Liver (tissue), 3 donors: Measurements from ENCODE around the gene TBL1XR1.

ENCODE experiments used
- CTCF ChIP-seq: fragments of 150-350 bp; IDR thresholded peaks from 2 replicates; pipeline ENCODE4 v1.5.1; 2017; ENCODE audit warnings: improper control_type of control experiment, low read depth, low read length; ENCODE audit not compliant: missing input control
- EGR1 ChIP-seq, 2 donors: IDR thresholded peaks; 2 replicates each; pipeline ENCODE4 v1.6.1; 2016 to 2018; ENCODE audit warnings: antibody characterized with exemption in 2 of 2, low read depth in 2 of 2
- FOXA1 ChIP-seq: IDR thresholded peaks from 2 replicates; pipeline ENCODE4 v1.6.1; 2016; ENCODE audit warnings: antibody characterized with exemption
- GABPA ChIP-seq, 2 donors: IDR thresholded peaks in 1 of 2; conservative IDR thresholded peaks in 1 of 2; 2 replicates each; pipeline ENCODE4 v1.6.1; 2016; ENCODE audit warnings: antibody characterized with exemption in 2 of 2, mild to moderate bottlenecking in 1 of 2, moderate library complexity in 1 of 2
- HNF4A ChIP-seq, 2 donors: conservative IDR thresholded peaks; 2 replicates each; pipeline ENCODE4 v1.6.1; 2016; ENCODE audit warnings: antibody characterized with exemption in 2 of 2, mild to moderate bottlenecking in 2 of 2
- HNF4G ChIP-seq: IDR thresholded peaks from 2 replicates; pipeline ENCODE4 v1.6.1; 2016; ENCODE audit warnings: antibody characterized with exemption
- MAX ChIP-seq: IDR thresholded peaks from 2 replicates; pipeline ENCODE4 v1.6.1; 2016; ENCODE audit warnings: antibody characterized with exemption
- RAD21 ChIP-seq, 2 donors: IDR thresholded peaks; 2 replicates each; pipeline ENCODE4 v1.6.1; 2016; ENCODE audit warnings: antibody characterized with exemption in 2 of 2, mild to moderate bottlenecking in 2 of 2
- REST ChIP-seq: IDR thresholded peaks from 2 replicates; pipeline ENCODE4 v1.6.1; 2016; ENCODE audit warnings: antibody characterized with exemption, mild to moderate bottlenecking
- RXRA ChIP-seq, 2 donors: IDR thresholded peaks; 2 replicates each; pipeline ENCODE4 v1.6.1; 2017 to 2018; ENCODE audit warnings: antibody characterized with exemption in 2 of 2, mild to moderate bottlenecking in 1 of 2
- TAF1 ChIP-seq: conservative IDR thresholded peaks from 2 replicates; pipeline ENCODE4 v1.6.1; 2016; ENCODE audit warnings: antibody characterized with exemption, mild to moderate bottlenecking
- YY1 ChIP-seq: IDR thresholded peaks from 2 replicates; pipeline ENCODE4 v1.6.1; 2016; ENCODE audit warnings: antibody characterized with exemption, mild to moderate bottlenecking
- donor health status: healthy.
- donor health status: healthy.

GRCh38 chr3:177050501-177051237 lies 146.6 kb downstream of the TBL1XR1 start:
- TF ChIP-seq CTCF (peak; percentile 60), GABPA (IDR thresholded peaks at IDR 0.05 in 1 of 2, conservative IDR thresholded peaks at IDR 0.05 in 1 of 2) (no peak), HNF4G (no peak), TAF1 (no peak), EGR1 (IDR thresholded peaks at IDR 0.05; ENCODE audit: low read depth in 2 of 2) (no peak), MAX (no peak), YY1 (no peak), REST (no peak), RAD21 (IDR thresholded peaks at IDR 0.05) (peak; percentile 87 to 89), FOXA1 (no peak), HNF4A (conservative IDR thresholded peaks at IDR 0.05) (no peak), RXRA (IDR thresholded peaks at IDR 0.05) (no peak)
